ENCODE data around the gene TFDP1. TPM values are rescaled to one million over a fixed set of nuclear protein-coding genes. Genes with fewer than 3 reads are reported as not detected.

The TFDP1 gene, protein sequence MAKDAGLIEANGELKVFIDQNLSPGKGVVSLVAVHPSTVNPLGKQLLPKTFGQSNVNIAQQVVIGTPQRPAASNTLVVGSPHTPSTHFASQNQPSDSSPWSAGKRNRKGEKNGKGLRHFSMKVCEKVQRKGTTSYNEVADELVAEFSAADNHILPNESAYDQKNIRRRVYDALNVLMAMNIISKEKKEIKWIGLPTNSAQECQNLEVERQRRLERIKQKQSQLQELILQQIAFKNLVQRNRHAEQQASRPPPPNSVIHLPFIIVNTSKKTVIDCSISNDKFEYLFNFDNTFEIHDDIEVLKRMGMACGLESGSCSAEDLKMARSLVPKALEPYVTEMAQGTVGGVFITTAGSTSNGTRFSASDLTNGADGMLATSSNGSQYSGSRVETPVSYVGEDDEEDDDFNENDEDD
- 42.9 and 48.2 TPM in 2 replicates for total RNA-seq
- 54.4 TPM for polyA plus RNA-seq (2012)

DNA sequence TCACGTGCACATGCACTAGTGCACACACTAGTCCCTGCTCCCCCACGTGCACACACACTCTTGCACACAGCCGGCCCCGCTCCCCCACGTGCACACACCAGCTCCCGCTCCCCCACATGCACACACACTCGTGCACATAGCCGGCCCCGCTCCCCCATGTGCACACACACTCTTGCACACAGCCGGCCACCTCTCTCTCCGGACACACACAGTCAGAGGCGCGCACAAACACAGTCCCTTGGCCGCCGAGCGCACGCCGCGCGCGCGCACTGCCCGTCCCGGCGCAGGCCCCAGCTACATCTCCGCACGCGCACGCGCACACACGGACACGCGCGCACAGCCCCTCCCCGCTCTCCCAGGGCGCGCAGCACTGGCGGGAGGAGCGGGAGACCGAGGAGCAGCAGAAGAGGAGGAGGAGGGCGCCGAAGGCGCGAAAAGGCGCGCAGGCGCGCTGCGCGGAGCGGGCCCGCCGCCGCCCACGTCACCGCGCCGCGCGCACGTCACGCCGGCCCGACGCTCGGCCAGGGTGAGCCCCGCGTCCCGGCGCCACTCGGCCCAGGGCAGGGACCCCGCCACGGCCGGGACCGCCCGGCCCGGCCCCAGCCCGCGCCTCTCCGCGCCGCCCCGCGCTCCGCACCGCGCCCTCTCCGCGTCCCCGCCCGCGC is at the start of gene TFDP1:
TFDP1 (plus strand) TSS at position 549 of the 665 bp plus-strand sequence. CDS start 1,085 bp downstream, outside the sequence.
- peak; percentile 60 for DNase-seq (ENCODE audit: low read depth)

DNA sequence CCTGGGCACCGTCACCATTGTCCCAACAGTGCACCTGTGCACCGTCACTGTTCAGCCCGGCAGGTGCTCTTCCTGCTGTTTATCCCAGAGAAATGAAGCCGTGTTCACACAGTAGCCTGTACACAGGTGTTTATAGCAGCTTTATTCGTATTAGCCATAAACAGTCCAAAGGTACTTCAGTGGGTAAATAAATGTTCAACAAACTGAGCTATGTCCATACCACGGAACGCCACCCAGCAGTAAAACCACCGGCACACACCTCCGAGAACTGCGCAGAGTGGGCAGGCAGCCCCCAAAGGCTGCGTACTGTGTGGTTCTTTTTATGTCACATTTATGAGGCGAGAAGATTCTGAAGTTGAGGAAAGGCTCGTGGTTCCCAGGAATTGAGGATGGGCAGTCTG is 49.2 kb upstream of the TFDP1 start:
- DNase-seq (ENCODE audit: low read depth): no peak

- no peak for DNase-seq (ENCODE audit: low read depth)
These were observed 48.0 kb upstream of the TFDP1 start for GRCh38 chr13:113536461-113537110.

GRCh38 chr13:113537205-113537604 is 47.3 kb upstream of the TFDP1 start:
- DNase-seq (ENCODE audit: low read depth): no peak

DNA sequence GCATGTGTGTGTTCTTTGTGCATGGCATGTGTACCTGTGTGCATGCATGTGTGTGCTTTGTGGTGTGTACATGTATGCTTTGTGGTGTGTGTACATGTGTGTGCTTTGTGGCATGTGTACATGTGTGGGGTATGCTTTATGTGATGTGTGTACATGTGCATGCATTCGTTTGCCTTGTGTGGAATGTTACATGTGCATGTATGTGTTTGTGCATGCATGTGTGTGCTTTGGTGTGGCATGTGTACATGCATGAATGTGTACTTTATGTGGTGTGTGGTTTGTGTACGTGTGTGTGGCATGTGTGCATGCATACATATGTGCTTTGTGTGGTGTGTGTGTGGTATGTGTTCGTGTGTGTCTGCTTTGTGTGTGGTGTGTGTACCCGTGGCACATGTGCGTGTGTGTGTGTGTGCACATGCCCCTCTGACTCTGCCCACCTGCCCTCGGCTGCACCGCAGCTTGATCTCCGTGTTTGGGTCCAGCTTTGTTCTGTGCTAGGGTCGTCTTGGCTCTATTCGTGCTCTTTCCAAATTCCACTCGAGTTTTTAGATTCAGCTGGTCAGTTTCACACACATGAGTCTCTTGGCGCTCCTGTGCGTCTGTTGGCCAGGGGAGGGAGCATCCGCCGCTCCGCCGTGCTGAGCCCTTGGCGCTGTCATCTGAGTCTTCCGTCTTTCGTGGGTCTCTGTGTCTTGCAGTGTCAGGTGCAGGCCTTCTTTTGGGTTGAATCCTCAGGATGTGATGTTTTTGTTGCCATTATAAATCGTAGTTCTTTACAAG is 46.5 kb upstream of the TFDP1 start:
- no peak for DNase-seq (ENCODE audit: low read depth)

DNA sequence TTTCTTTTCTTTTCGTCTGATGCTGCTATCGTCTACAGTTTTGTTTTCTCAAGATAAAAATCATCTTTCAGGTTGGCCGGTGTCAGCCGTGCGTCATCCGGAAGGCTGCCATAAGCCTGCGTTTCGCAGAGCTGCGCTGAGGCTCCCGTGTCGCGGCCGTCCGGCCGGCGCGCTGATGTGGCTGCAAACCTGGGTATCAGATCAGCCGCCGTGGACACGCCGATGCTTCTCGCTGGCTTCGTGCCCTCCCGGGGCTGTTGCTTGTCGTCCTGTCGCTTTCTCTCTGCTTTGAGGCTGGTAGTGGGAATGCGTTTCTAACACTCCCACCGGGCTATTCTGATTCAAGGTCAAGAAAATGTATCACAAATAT is 45.9 kb upstream of the TFDP1 start:
- DNase-seq (ENCODE audit: low read depth): no peak

GRCh38 chr13:113539176-113539575 is 45.4 kb upstream of the TFDP1 start:
- no peak for DNase-seq (ENCODE audit: low read depth)

- DNase-seq (ENCODE audit: low read depth): no peak
These were observed 44.7 kb upstream of the TFDP1 start for GRCh38 chr13:113539822-113540221.

DNA sequence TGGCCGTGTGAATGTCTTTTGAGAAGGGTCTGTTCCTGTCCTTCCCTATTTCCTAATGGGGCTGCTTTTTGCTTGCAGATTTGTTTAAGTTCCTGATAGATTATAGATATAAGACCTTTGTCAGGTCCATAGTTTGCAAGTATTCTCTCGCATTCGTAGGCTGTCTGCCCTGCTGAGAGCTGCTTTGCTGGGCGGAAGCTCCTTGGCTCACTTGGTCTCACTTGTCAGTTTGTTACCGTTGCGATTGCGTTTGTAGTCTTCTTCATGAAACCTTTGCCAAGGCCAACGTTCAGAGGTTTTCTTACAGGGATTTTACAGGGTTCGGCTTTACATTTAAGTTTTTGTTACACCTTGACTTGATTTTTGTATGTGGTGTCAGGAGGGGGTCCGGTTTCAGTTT is 44.0 kb upstream of the TFDP1 start:
- DNase-seq (ENCODE audit: low read depth): no peak

- no peak for DNase-seq (ENCODE audit: low read depth)
These were observed 41.7 kb upstream of the TFDP1 start for GRCh38 chr13:113542751-113543424.

- DNase-seq (ENCODE audit: low read depth): no peak
These were observed 40.3 kb upstream of the TFDP1 start for GRCh38 chr13:113544071-113544891.

DNA sequence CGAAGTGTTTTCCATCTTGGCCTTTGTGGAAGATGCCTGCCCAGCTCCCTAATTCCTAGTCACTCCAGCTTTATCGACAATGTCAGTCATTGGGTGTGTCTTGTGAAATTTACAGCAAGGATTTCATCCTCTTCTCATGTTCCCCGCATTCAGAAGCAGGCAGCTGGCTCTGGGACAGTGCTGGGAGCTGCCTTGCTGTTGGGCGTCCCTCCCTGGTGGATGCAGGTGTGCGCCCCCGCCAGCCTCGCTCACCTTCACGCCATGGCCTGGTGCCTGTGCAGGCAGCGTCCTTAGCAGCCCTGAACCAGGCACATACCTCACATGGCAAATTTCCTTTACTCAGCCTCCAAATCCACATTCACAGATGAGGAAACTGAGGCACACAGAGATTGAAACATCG is 39.7 kb upstream of the TFDP1 start:
- no peak for DNase-seq (ENCODE audit: low read depth)

DNA sequence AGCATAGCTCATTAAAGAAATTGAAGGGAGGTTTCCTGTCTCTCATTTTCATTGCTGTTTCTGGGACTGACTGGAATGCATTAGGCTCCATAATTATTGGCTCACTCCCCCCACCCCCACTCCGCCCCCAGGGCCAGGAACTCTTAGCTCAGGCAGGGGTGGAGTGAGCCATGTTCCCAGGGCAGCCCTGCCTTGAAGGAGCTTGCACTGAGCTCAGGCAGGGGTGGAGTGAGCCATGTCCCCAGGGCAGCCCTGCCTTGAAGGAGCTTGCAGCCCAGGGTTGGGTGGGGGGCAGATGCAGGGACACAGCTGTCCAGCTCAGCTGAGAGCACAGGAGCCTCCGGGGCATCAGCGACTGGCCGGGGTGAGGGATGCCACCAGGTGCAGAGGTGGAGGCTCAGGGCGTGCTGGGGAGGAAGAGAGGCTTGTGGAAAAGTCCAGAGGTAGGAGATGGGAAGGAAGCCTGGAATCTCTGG is 39.1 kb upstream of the TFDP1 start:
- DNase-seq (ENCODE audit: low read depth): peak; percentile 21

- no peak for DNase-seq (ENCODE audit: low read depth)
These were observed 38.5 kb upstream of the TFDP1 start for GRCh38 chr13:113545931-113546516.

DNA sequence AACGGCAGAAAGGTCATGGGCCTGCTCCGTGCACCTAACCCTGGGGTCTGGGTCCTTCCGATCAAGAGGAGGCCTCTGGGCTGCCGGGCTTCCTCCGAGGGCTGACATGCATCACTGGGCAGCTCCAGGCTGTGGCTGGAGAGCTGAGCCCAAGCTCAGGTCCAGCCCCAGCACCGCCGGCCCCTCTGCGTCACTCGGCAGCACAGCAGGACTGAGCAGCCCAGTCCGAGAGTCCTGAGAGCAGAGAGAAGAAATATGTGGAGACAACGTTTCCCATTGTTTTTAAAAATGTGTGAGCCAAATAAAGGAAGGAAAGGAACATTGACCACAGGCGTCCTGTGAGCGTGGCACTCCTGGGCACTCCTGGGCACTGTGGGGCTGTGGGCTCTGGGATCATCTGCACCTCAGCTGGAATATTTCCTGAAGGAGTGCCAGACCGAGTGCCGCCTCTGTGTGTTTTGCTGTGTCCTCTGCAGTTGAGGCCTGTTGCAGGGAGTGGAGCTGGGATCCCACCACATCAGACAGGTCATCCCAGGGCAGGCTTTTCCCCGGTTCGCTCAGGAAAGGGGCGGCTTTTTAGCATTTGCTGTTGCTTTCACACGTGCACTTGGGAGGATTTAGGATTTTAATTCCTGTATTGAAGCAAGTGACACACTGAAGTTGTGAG is 37.8 kb upstream of the TFDP1 start:
- DNase-seq (ENCODE audit: low read depth): no peak

- DNase-seq (ENCODE audit: low read depth): peak; percentile 36
These were observed 37.1 kb upstream of the TFDP1 start for GRCh38 chr13:113547238-113547971.

GRCh38 chr13:113548171-113548641 is 36.3 kb upstream of the TFDP1 start:
- no peak for DNase-seq (ENCODE audit: low read depth)
